ENCODE data around the gene TMEM170B. TPM values are rescaled to one million over a fixed set of nuclear protein-coding genes. Genes with fewer than 3 reads are reported as not detected.
A peak's percentile ranks its signal among the peaks of the same experiment; 100 is the strongest.
"Not testable (repeated sequence)": the region's sequence is repeated elsewhere in the genome, so short reads cannot be mapped to it uniquely, and the experiment has no call there.

TMEM170B gene
- total RNA-seq, 2 donors from 2014 or later: 5.6 to 5.7 TPM

GRCh38 chr6:11525468-11526155 lies 11.9 kb upstream of the TMEM170B start:
- peak; percentile 27 for DNase-seq
- ATAC-seq: peak; percentile 77 to 86
- intact Hi-C loops (cut with DNase I): no loop called here

GRCh38 chr6:11526156-11526505 lies 11.4 kb upstream of the TMEM170B start:
- DNase-seq (no peak), ATAC-seq (no peak)
- intact Hi-C loops (cut with DNase I): no loop called here

- intact Hi-C loops (cut with DNase I): no loop called here
- no peak for DNase-seq
- no peak for ATAC-seq
Observed at GRCh38 chr6:11527274-11527870, 10.2 kb upstream of the TMEM170B start.

GRCh38 chr6:11528996-11529395 lies 8.6 kb upstream of the TMEM170B start:
- intact Hi-C loops (cut with DNase I): no loop called here
- ATAC-seq: no peak
- DNase-seq: no peak

GRCh38 chr6:11532097-11532496 lies 5.5 kb upstream of the TMEM170B start:
- ATAC-seq (no peak), DNase-seq (no peak)
- intact Hi-C loops (cut with DNase I): no loop called here

GRCh38 chr6:11534561-11534960 lies 3.0 kb upstream of the TMEM170B start:
- DNase-seq (no peak), ATAC-seq (no peak)
- intact Hi-C loops (cut with DNase I): no loop called here

GRCh38 chr6:11535801-11536230 lies 1.7 kb upstream of the TMEM170B start:
- ATAC-seq (no peak), DNase-seq (no peak)
- intact Hi-C loops (cut with DNase I): no loop called here

GRCh38 chr6:11536795-11537194 lies 754 bp upstream of the TMEM170B start:
- ATAC-seq: no peak
- intact Hi-C loops (cut with DNase I): no loop called here
- no peak for DNase-seq

- intact Hi-C loops (cut with DNase I): no loop called here
- peak; percentile 45 for DNase-seq
- ATAC-seq: peak; percentile 8 to 18
Observed at GRCh38 chr6:11538052-11538818, 686 bp downstream of the TMEM170B start.

GRCh38 chr6:11538819-11539468 lies 1.4 kb downstream of the TMEM170B start:
- ATAC-seq: no peak
- intact Hi-C loops (cut with DNase I): no loop called here

GRCh38 chr6:11542863-11543262 lies 5.3 kb downstream of the TMEM170B start:
- intact Hi-C loops (cut with DNase I): no loop called here
- DNase-seq: no peak
- ATAC-seq: no peak

More at GRCh38 chr6:11538819-11539468, 1.4 kb downstream of the TMEM170B start:
- DNase-seq: no peak

- DNase-seq (no peak), ATAC-seq (no peak)
- intact Hi-C loops (cut with DNase I): no loop called here
Observed at GRCh38 chr6:11543919-11544518, 6.5 kb downstream of the TMEM170B start.

GRCh38 chr6:11547846-11548245 lies 10.3 kb downstream of the TMEM170B start:
- DNase-seq; intact Hi-C loops (cut with DNase I); ATAC-seq: not testable (repeated sequence)

GRCh38 chr6:11548578-11548977 lies 11.0 kb downstream of the TMEM170B start:
- DNase-seq; ATAC-seq; intact Hi-C loops (cut with DNase I): not testable (repeated sequence)

- ATAC-seq (no peak), DNase-seq (no peak)
- intact Hi-C loops (cut with DNase I): no loop called here
Observed at GRCh38 chr6:11551053-11551452, 13.5 kb downstream of the TMEM170B start.

GRCh38 chr6:11552442-11552841 lies 14.9 kb downstream of the TMEM170B start:
- DNase-seq: no peak
- intact Hi-C loops (cut with DNase I): no loop called here
- ATAC-seq: no peak

GRCh38 chr6:11553824-11554223 lies 16.3 kb downstream of the TMEM170B start:
- intact Hi-C loops (cut with DNase I): no loop called here
- no peak for ATAC-seq
- DNase-seq: no peak

GRCh38 chr6:11556309-11556708 lies 18.8 kb downstream of the TMEM170B start:
- intact Hi-C loops (cut with DNase I): no loop called here
- no peak for ATAC-seq
- DNase-seq: no peak

GRCh38 chr6:11563793-11564192 lies 26.2 kb downstream of the TMEM170B start:
- DNase-seq (no peak), ATAC-seq (no peak)
- intact Hi-C loops (cut with DNase I): no loop called here

Data from left cardiac atrium (tissue), 4 donors.